Peyer's patch (tissue), 4 donors: ENCODE data around the gene DRC3. TPM values are rescaled to one million over a fixed set of nuclear protein-coding genes. Genes with fewer than 3 reads are reported as not detected.

ENCODE experiments used
- DNase-seq, 3 donors: peaks; one replicate each; pipeline ENCODE4 v3.0.0-alpha.2; 2017 to 2019
- H3K27ac ChIP-seq, 4 donors: fragments of 200-600 bp; sonication (generic); one replicate each; pipeline ENCODE4 v1.5.1; 2016 to 2019
- H3K27me3 ChIP-seq, 2 donors: fragments of 200-600 bp; sonication (generic); one replicate each; pipeline ENCODE4 v1.5.1; 2019
- H3K36me3 ChIP-seq, 3 donors: fragments of 200-600 bp; sonication (generic); one replicate each; pipeline ENCODE4 v1.5.1; 2016 to 2019
- H3K4me1 ChIP-seq, 4 donors: fragments of 200-600 bp; sonication (generic); one replicate each; pipeline ENCODE4 v1.5.1; 2016 to 2019
- H3K4me3 ChIP-seq, 4 donors: fragments of 200-600 bp; sonication (generic); 1 replicate in 3 of 4; 2 replicates in 1 of 4; pipeline ENCODE4 v1.5.1; 2016 to 2019; ENCODE audit warnings: mild to moderate bottlenecking in 1 of 4
- H3K9me3 ChIP-seq, 4 donors: fragments of 200-600 bp; sonication (generic); one replicate each; pipeline ENCODE4 v1.5.1; 2016 to 2019; ENCODE audit warnings: mild to moderate bottlenecking in 1 of 4
- POLR2A ChIP-seq, 2 donors: fragments of 450-650 bp; IDR thresholded peaks; one replicate each; pipeline ENCODE4 v1.5.1; 2017; ENCODE audit warnings: antibody characterized with exemption in 2 of 2, mild to moderate bottlenecking in 2 of 2, moderate library complexity in 2 of 2
- total RNA-seq, 4 donors: library from RNA; depleted of rRNA; stranded (reverse); fragments of >200 nt; gene quantifications; one replicate each; pipeline ENCODE4 v1.1.0, GENCODE V29; 2016
- TF ChIP-seq, protein P1 (sequence below), 6 experiments: fragments of 450-650 bp in 4 of 6; fragments of 200-600 bp in 2 of 6; sonication (generic) in 1 of 6; IDR thresholded peaks; one replicate each; pipeline ENCODE4 v1.5.1; 2017 to 2019; ENCODE audit warnings: antibody characterized with exemption in 6 of 6, mild to moderate bottlenecking in 3 of 6, moderate library complexity in 1 of 6

DRC3 gene
- total RNA-seq, 4 donors from 2014 or later: 0.57 to 6.3 (median 5.8) TPM; not detected in 1

DNA sequence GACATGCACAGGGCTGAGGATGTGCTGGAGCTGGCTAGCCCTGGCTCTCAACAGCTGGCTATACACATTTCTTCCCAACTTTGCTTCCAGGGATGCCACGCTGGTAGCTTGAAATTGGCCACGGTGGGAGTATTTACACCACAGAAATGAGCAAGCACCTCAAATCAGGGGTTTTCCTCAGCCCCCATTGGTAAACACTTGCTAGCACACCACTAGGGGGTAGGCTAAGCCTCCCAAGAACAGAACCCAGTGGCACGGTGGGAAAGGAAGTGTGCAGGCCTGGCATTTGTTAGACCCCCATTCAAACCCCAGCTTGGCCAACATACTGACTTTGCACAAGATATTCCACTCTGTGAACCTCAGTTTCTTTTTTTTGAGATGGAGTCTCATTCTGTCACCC lies 12.9 kb downstream of the DRC3 start:
- no peaks in the 10 kb centered on the region for H3K36me3 ChIP-seq
- no peaks in the 10 kb centered on the region for H3K4me1 ChIP-seq
- DNase-seq: no peak
- H3K9me3 ChIP-seq: no peaks in the 10 kb centered on the region
- no peak for TF ChIP-seq POLR2A (IDR thresholded peaks at IDR 0.05)
- TF ChIP-seq, protein P1, sequence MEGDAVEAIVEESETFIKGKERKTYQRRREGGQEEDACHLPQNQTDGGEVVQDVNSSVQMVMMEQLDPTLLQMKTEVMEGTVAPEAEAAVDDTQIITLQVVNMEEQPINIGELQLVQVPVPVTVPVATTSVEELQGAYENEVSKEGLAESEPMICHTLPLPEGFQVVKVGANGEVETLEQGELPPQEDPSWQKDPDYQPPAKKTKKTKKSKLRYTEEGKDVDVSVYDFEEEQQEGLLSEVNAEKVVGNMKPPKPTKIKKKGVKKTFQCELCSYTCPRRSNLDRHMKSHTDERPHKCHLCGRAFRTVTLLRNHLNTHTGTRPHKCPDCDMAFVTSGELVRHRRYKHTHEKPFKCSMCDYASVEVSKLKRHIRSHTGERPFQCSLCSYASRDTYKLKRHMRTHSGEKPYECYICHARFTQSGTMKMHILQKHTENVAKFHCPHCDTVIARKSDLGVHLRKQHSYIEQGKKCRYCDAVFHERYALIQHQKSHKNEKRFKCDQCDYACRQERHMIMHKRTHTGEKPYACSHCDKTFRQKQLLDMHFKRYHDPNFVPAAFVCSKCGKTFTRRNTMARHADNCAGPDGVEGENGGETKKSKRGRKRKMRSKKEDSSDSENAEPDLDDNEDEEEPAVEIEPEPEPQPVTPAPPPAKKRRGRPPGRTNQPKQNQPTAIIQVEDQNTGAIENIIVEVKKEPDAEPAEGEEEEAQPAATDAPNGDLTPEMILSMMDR (IDR thresholded peaks at IDR 0.05): no peak
- H3K4me3 ChIP-seq: no peak overlapping the region
- H3K27ac ChIP-seq: no peak overlapping the region
- no peaks in the 10 kb centered on the region for H3K27me3 ChIP-seq

DNA sequence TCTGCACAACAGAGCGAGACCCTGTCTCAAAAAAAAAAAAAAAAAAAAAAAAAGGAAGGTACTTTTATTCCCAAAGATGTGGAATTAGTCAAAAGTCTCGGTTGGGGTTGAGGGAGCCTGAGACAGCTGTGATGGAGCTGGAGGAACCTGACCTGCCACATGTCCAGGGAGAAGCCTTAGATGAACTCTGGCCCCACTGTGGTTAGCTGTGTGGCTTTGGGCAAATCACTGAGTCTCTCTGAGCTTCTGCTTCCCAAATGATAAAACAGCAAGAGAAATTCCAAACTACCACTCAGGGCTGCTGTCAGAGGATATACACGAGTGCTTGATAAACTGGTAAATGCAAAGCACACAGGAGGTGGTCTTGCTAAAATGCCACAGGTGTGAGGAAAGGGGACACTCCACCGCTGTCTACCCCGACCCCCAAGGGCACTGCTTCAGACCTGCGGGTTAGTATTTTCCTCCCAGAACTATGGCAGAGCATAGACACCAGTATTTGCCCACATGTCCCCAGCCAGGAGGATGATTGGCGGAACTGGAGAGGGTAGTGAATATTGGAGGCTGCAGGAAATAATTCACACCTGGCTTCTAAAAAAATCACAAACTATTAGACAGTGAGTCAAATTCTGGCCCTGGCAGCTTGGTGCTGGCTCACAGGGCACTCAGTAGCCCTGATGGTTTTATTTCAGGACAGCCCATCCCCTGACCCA lies 14.7 kb downstream of the DRC3 start:
- no peak for DNase-seq
- H3K27ac ChIP-seq: no peak overlapping the region
- H3K4me3 ChIP-seq: no peak overlapping the region
- H3K27me3 ChIP-seq: no peaks in the 10 kb centered on the region
- TF ChIP-seq, protein P1 (IDR thresholded peaks at IDR 0.05): no peak
- TF ChIP-seq POLR2A (IDR thresholded peaks at IDR 0.05): no peak
- H3K9me3 ChIP-seq: no peaks in the 10 kb centered on the region
- no peaks in the 10 kb centered on the region for H3K4me1 ChIP-seq
- no peaks in the 10 kb centered on the region for H3K36me3 ChIP-seq

DNA sequence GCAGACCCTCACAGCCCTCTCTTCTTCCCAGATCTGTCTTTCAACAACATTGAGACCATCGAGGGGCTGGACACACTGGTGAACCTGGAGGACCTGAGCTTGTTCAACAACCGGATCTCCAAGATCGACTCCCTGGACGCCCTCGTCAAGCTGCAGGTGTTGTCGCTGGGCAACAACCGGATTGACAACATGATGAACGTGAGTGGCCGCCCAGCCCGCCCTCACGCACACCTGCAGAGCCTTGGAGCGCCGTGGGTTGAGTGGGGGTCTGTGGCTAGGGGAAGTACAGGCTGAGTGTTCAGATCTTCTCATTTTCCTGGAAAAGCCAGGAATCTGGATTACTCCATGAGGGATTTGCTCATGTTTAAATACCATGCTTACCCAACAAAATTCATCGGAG lies 15.2 kb downstream of the DRC3 start:
- no peak for DNase-seq
- Histone ChIP-seq H3K36me3 (no peaks in the 10 kb centered on the region), H3K9me3 (no peaks in the 10 kb centered on the region), H3K27ac (no peak overlapping the region), H3K4me3 (no peak overlapping the region), H3K27me3 (no peaks in the 10 kb centered on the region), H3K4me1 (no peaks in the 10 kb centered on the region)
- TF ChIP-seq, protein P1 (IDR thresholded peaks at IDR 0.05): no peak
- no peak for TF ChIP-seq POLR2A (IDR thresholded peaks at IDR 0.05)

DNA sequence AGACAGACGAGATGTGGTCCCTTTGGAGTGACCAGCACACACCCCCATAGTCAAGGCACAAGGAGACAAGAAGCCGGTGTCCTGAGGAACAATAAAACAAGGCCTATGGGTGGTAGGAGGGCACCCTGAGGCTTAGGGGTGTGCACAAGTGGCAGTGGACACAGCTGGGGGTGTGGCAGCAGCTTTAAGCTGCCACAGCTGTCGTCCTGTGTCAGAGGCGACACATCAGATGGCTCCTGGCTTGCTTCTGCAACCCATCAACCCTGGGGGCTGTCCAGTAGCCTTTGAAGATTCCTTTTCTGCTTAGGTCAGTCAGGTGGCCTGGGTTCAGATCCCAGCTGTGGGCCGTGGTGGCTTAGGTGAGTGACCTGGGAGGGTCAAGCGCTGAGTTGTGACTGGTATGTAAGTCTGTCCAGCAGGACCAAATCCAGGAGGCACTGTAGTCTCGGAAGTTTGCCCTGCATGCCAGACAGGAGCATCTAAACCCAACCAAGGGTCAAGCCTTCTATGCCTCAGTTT lies 15.8 kb downstream of the DRC3 start:
- TF ChIP-seq, protein P1 (IDR thresholded peaks at IDR 0.05): no peak
- TF ChIP-seq POLR2A (IDR thresholded peaks at IDR 0.05): no peak
- no peak for DNase-seq
- Histone ChIP-seq H3K27me3 (no peaks in the 10 kb centered on the region), H3K27ac (no peak overlapping the region), H3K9me3 (no peaks in the 10 kb centered on the region), H3K4me1 (no peaks in the 10 kb centered on the region), H3K4me3 (no peak overlapping the region), H3K36me3 (no peaks in the 10 kb centered on the region)

DNA sequence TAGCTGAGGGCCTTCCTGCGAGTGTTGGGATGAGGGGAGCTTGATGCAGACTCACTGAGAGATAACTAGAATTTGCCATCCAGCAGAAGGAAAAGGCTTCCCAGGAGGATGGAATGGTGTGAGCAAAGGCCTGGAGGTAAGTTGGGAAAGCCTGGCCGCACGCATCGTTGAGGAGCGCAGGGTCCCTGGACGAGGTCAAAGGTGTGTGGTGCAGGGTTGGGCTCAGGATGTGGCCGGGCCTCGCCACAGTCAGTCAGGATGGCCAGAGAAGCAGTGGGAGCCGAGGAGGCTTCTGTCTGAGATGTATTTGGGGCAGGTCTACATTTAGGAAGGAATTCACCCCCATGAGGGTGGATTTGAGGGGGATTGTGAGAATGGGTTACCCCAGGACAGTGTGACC lies 16.4 kb downstream of the DRC3 start:
- no peak for DNase-seq
- H3K27ac ChIP-seq: no peak overlapping the region
- no peaks in the 10 kb centered on the region for H3K4me1 ChIP-seq
- H3K36me3 ChIP-seq: no peaks in the 10 kb centered on the region
- TF ChIP-seq POLR2A (IDR thresholded peaks at IDR 0.05): no peak
- TF ChIP-seq, protein P1 (IDR thresholded peaks at IDR 0.05): no peak
- H3K27me3 ChIP-seq: no peaks in the 10 kb centered on the region
- no peaks in the 10 kb centered on the region for H3K9me3 ChIP-seq
- no peak overlapping the region for H3K4me3 ChIP-seq
